LNCAP (cell line): ENCODE measurements around the gene CYFIP1.

Experiments
- TF ChIP-seq, protein P1 (sequence below): fragments of 450-650 bp; IDR thresholded peaks from 2 replicates; pipeline ENCODE4 v1.5.1; 2017; ENCODE audit warnings: mild to moderate bottlenecking

CYFIP1 gene

DNA sequence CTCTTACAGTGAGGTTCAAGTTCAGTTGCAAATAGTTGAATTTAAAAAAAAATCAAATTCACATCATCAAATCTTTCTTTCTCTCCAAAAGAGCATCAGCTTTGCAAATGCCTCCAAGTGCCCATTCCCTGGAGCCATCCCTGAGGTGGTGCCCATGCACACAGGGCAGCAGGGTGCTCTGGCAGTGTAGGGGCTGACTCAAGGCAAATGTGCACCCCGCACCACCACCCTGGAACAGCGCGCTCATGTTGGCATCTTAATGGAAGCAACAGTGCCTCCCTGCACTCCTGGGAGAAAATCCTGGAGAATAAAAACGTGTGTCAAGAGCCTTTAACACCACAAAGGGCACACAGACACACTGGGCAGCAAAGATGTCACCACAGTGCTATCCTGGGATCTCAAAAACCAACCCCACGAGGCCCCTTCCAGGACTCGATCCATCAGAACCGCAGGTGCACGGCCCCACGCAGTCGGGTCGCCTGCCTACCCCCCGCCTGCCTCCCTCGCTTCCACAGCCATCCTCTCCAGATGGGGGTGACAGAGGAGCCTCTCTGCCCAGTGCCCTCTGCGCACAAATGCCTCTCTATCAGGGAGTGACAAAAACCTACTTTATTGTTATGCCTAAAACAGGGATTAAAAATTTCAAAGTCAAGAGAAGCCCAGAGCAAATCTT, 90.9 kb downstream of the CYFIP1 start:
- TF ChIP-seq, protein P1, sequence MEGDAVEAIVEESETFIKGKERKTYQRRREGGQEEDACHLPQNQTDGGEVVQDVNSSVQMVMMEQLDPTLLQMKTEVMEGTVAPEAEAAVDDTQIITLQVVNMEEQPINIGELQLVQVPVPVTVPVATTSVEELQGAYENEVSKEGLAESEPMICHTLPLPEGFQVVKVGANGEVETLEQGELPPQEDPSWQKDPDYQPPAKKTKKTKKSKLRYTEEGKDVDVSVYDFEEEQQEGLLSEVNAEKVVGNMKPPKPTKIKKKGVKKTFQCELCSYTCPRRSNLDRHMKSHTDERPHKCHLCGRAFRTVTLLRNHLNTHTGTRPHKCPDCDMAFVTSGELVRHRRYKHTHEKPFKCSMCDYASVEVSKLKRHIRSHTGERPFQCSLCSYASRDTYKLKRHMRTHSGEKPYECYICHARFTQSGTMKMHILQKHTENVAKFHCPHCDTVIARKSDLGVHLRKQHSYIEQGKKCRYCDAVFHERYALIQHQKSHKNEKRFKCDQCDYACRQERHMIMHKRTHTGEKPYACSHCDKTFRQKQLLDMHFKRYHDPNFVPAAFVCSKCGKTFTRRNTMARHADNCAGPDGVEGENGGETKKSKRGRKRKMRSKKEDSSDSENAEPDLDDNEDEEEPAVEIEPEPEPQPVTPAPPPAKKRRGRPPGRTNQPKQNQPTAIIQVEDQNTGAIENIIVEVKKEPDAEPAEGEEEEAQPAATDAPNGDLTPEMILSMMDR, result no peak

DNA sequence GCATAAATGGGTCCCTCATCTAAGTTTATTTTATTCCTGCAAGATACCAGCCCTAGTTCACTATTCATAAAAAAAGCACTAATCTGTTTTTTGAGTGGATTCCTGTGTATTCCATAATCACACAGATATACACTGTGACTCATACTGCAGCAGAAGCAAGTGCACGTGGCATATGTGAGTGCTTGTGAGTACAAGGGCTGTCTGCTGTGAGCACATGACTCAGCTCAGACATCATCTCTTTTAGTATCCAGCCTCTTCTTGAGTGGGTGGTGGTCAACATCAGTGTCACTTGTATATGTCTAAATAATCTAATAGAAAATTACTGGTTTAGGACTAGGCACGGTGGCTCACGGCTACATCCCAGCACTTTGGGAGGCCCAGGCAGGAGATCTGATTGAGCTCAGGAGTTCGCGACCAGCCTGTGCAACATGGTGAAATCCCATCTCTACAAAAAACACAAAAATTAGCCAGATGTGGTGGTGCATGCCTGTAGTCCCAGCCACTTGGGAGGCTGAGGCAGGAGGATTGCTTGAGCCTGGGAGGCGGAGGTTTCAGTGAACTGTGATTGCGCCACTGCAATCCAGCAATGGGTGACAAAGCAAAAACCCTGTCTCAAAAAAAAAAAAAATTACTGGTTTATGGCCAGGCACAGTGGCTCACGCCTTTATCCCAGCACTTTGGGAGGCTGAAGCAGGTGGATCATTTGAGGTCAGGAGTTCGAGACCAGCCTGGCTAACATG, 91.9 kb downstream of the CYFIP1 start:
- TF ChIP-seq, protein P1, result no peak

DNA sequence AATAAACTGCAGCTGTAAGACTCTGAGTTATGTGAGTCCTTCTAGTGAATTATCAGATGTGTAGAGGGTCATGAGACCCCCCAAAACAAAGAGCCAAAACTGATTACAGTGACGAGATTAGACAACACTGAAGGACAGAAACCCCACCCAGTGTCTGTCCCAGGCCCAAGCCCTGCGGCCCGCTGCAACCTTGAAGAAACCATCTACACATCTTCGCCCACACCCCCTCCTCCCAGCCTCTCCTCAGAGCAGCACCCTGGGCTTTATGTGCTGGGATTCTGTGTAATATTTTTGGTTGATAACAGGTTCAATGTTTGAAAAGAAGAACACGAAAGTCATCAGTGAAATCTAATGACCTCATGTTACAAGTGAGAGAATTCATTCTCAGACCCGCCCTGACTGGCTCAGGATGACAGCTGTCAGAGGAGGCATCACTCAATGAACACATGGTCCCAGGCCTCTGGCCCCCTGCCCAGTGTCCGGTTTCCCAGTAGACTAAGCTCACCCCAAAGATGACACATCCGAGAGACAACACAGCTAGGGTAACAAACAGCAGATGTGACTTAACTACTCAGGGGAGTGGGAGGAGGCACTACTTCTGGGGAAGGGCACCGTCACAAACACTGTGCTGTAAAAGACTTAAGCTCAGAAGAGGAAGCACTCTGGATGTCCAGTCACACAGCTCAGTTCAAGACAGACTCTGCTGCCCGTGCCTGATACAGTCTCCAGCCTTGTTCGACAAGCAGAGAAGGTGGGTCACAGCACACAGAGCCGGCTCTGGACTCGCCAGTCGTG, 92.8 kb downstream of the CYFIP1 start:
- TF ChIP-seq, protein P1, result no peak

DNA sequence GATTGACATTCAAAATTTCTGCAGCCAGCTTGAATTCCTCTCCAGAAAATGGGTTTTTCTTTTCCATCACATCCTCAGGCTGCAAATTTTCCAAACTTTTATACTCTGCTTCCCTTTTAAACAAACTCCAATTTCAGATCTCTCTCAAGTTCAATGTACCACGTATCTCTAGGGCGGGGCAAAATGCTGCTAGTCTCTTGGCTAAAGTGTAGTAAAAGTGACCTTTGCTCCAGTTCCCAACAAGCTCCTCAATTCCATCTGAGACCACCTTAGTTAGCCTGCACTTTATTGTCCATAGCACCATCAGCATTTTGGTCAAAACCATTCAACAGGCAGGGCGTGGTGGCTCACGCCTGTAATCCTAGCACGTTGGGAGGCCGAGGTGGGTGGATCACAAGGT, 95.0 kb downstream of the CYFIP1 start:
- TF ChIP-seq, protein P1, result no peak

DNA sequence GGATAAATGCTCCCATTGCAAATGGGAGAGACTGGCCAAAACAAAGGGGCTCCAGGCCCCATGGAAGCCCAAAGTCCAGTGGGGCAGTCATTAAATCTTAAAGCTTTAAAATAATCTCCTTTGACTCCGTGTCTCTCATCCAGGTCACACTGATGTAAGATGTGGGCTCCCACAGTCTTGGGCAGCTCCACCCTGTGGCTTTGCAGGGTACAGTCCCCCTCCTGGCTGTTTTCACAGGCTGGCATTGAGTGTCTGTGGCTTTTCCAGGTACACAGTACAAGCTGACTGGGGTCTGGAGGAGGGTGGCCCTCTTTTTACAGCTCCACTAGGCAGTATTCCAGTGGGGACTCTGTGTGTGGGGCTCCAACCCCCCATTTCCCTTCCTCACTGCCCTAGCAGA, 95.8 kb downstream of the CYFIP1 start:
- TF ChIP-seq, protein P1, result no peak; the same call in 1 of the 2 replicates

DNA sequence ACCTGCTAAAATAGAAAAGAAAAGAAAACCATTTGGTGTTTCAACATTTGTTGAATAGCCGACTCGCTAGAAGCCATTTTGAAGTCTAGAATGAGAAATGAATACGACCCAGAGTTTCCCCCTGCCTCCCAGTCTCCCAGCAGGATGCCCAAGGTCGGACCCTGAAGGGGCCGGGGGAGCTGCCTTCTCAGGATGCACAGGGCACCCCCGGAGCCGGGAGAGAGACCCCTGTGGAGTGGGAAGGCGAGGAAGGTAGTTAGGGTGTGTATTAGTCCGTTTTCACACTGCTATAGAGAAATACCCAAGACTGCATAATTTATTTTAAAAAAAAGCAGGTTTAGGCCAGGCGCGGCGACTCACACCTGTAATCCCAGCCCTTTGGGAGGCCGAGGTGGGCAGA, 97.0 kb downstream of the CYFIP1 start:
- TF ChIP-seq, protein P1, result no peak

DNA sequence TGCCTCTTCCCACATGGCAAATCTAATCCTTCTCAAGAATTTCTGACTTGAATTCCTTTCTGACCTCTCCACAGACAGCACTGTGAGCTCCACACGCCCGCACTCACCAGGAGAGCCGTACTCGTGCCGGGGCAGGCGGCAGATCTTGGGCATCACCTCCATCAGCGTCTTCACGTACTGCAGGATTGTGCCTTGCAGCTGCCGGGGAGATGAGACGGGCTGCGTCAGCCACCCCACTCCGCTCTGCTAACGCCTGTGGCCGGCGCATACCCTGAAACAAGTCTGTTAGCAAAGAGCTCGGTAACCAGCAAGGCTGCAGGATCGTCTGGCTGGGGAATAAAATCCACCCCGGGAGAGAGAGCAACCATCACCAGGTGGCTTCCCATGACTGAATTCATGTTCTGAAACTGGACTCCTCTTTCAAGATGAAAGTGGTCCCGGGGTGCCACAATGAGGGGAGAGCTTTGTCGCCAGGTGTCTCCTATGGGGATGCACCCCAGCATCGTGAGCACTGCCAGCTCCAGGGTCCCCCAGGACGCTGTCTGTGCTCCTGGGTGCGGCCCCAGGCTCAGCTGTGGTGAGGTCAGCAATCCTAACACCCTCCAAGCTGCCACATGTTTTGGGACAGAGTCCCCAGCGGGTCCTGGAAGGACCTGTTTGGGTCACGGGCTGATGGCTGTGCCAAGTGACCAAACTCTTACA, 98.3 kb downstream of the CYFIP1 start:
- TF ChIP-seq, protein P1, result no peak
